Measurements from ENCODE around the gene CPED1. TPM values are rescaled to one million over a fixed set of nuclear protein-coding genes. Genes with fewer than 3 reads are reported as not detected.
"Not testable (repeated sequence)": the region's sequence is repeated elsewhere in the genome, so short reads cannot be mapped to it uniquely, and the experiment has no call there.

The CPED1 gene
- total RNA-seq, 1 donor from 2014 or later = 27.3 TPM

- H3K27ac ChIP-seq = no peak overlapping the region
- H3K4me3 ChIP-seq = no peak overlapping the region
- no peaks in the 10 kb centered on the region for H3K9me3 ChIP-seq
- DNase-seq (ENCODE audit: extremely low spot score in 2 of 2) = no peak
- no peak for TF ChIP-seq POLR2AphosphoS5 (IDR thresholded peaks at IDR 0.05; ENCODE audit: insufficient read depth in 1 of 2, low read depth in 1 of 2)
- TF ChIP-seq, protein P1, sequence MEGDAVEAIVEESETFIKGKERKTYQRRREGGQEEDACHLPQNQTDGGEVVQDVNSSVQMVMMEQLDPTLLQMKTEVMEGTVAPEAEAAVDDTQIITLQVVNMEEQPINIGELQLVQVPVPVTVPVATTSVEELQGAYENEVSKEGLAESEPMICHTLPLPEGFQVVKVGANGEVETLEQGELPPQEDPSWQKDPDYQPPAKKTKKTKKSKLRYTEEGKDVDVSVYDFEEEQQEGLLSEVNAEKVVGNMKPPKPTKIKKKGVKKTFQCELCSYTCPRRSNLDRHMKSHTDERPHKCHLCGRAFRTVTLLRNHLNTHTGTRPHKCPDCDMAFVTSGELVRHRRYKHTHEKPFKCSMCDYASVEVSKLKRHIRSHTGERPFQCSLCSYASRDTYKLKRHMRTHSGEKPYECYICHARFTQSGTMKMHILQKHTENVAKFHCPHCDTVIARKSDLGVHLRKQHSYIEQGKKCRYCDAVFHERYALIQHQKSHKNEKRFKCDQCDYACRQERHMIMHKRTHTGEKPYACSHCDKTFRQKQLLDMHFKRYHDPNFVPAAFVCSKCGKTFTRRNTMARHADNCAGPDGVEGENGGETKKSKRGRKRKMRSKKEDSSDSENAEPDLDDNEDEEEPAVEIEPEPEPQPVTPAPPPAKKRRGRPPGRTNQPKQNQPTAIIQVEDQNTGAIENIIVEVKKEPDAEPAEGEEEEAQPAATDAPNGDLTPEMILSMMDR (IDR thresholded peaks at IDR 0.05) = no peak
- TF ChIP-seq POLR2A (IDR thresholded peaks at IDR 0.05) = no peak
- intact Hi-C loops (cut with DNase I) = loop anchor here (10.0 kb wide), 1 partner anchor 322 kb away; no protein-coding TSS in a partner anchor
- no peaks in the 10 kb centered on the region for H3K4me1 ChIP-seq
- no peaks in the 10 kb centered on the region for H3K36me3 ChIP-seq
- H3K27me3 ChIP-seq = no peaks in the 10 kb centered on the region
These were observed 127.9 kb downstream of the CPED1 start for GRCh38 chr7:121116396-121116795.

GRCh38 chr7:121119047-121119446 lies 130.5 kb downstream of the CPED1 start:
- Histone ChIP-seq H3K27me3 (no peaks in the 10 kb centered on the region), H3K4me1 (no peaks in the 10 kb centered on the region), H3K27ac (no peak overlapping the region), H3K9me3 (no peaks in the 10 kb centered on the region), H3K36me3 (no peaks in the 10 kb centered on the region), H3K4me3 (no peak overlapping the region)
- DNase-seq (ENCODE audit: extremely low spot score in 2 of 2) = no peak
- no peak for TF ChIP-seq POLR2A (IDR thresholded peaks at IDR 0.05)
- intact Hi-C loops (cut with DNase I) = loop anchor here (10.0 kb wide), 1 partner anchor 324 kb away; no protein-coding TSS in a partner anchor

- TF ChIP-seq POLR2A (IDR thresholded peaks at IDR 0.05) (no peak), POLR2AphosphoS5 (IDR thresholded peaks at IDR 0.05; ENCODE audit: insufficient read depth in 1 of 2, low read depth in 1 of 2) (no peak)
- TF ChIP-seq, protein P1 (IDR thresholded peaks at IDR 0.05) = no peak
- H3K9me3 ChIP-seq = no peaks in the 10 kb centered on the region
- DNase-seq (ENCODE audit: extremely low spot score in 2 of 2) = no peak
- H3K4me3 ChIP-seq = no peak overlapping the region
- H3K4me1 ChIP-seq = no peaks in the 10 kb centered on the region
- H3K27me3 ChIP-seq = no peaks in the 10 kb centered on the region
- no peaks in the 10 kb centered on the region for H3K36me3 ChIP-seq
- no peak overlapping the region for H3K27ac ChIP-seq
- intact Hi-C loops (cut with DNase I) = no loop called here
These were observed 134.5 kb downstream of the CPED1 start for GRCh38 chr7:121123032-121123431.

- H3K9me3 ChIP-seq; intact Hi-C loops (cut with DNase I); DNase-seq (ENCODE audit: extremely low spot score in 2 of 2); H3K36me3 ChIP-seq; H3K4me3 ChIP-seq; H3K4me1 ChIP-seq; H3K27ac ChIP-seq; H3K27me3 ChIP-seq: not testable (repeated sequence)
These were observed 136.9 kb downstream of the CPED1 start for GRCh38 chr7:121125454-121125853.

- intact Hi-C loops (cut with DNase I) = no loop called here
- Histone ChIP-seq H3K9me3 (no peaks in the 10 kb centered on the region), H3K4me3 (no peak overlapping the region), H3K36me3 (no peaks in the 10 kb centered on the region), H3K27me3 (no peaks in the 10 kb centered on the region), H3K4me1 (no peaks in the 10 kb centered on the region), H3K27ac (no peak overlapping the region)
- TF ChIP-seq POLR2A (IDR thresholded peaks at IDR 0.05) (no peak), POLR2AphosphoS5 (IDR thresholded peaks at IDR 0.05; ENCODE audit: insufficient read depth in 1 of 2, low read depth in 1 of 2) (no peak)
- TF ChIP-seq, protein P1 (IDR thresholded peaks at IDR 0.05) = no peak
- DNase-seq (ENCODE audit: extremely low spot score in 2 of 2) = no peak
These were observed 137.7 kb downstream of the CPED1 start for GRCh38 chr7:121126201-121126600.

GRCh38 chr7:121126801-121127534 lies 138.5 kb downstream of the CPED1 start:
- Histone ChIP-seq H3K27ac (no peak overlapping the region), H3K4me1 (no peaks in the 10 kb centered on the region), H3K27me3 (no peaks in the 10 kb centered on the region), H3K9me3 (no peaks in the 10 kb centered on the region), H3K4me3 (no peak overlapping the region), H3K36me3 (no peaks in the 10 kb centered on the region)
- TF ChIP-seq, protein P1 (IDR thresholded peaks at IDR 0.05) = peak in 1 of 3 experiments; percentile 11
- TF ChIP-seq POLR2AphosphoS5 (IDR thresholded peaks at IDR 0.05; ENCODE audit: insufficient read depth in 1 of 2, low read depth in 1 of 2) = no peak
- DNase-seq (ENCODE audit: extremely low spot score in 2 of 2) = no peak
- intact Hi-C loops (cut with DNase I) = no loop called here

Data from vagina (tissue), 2 donors.